Spleen (tissue), 7 donors: ENCODE results near the gene TRIM41.

Experiments
- CTCF ChIP-seq, 11 experiments: fragments of 200-600 bp in 7 of 11; fragments of 450-650 bp in 4 of 11; sonication (generic) in 4 of 11; IDR thresholded peaks in 8 of 11; conservative IDR thresholded peaks in 3 of 11; 1 replicate in 7 of 11; 2 replicates in 4 of 11; pipeline versions ENCODE4 v1.4.0 to v1.8.0; 2016 to 2021; ENCODE audit warnings: antibody characterized with exemption in 11 of 11, inconsistent platforms in 4 of 11, mild to moderate bottlenecking in 1 of 11
- POLR2A ChIP-seq, 3 donors: fragments of 450-650 bp; IDR thresholded peaks; one replicate each; pipeline ENCODE4 v1.5.1; 2017; ENCODE audit warnings: antibody characterized with exemption in 3 of 3, mild to moderate bottlenecking in 1 of 3
- donor health status: DM: no; HTN: no; CAD: no; lungs with moderate emphysema.
- donor health status: DM: no; HTN: no; CAD: no.
- donor health status: DM: no; HTN: no; CAD: no.

- TF ChIP-seq CTCF (IDR thresholded peaks at IDR 0.05 in 8 of 11, conservative IDR thresholded peaks at IDR 0.05 in 3 of 11) (no peak), POLR2A (IDR thresholded peaks at IDR 0.05) (no peak)
These were observed 11.0 kb upstream of the TRIM41 start for GRCh38 chr5:181212080-181212479.
